ENCODE data around the gene GIMAP7. TPM values are rescaled to one million over a fixed set of nuclear protein-coding genes. Genes with fewer than 3 reads are reported as not detected.

The GIMAP7 gene
- polyA plus RNA-seq, 1 of the 3 experiments (the other 2 are of a cell fraction) = not detected

DNA sequence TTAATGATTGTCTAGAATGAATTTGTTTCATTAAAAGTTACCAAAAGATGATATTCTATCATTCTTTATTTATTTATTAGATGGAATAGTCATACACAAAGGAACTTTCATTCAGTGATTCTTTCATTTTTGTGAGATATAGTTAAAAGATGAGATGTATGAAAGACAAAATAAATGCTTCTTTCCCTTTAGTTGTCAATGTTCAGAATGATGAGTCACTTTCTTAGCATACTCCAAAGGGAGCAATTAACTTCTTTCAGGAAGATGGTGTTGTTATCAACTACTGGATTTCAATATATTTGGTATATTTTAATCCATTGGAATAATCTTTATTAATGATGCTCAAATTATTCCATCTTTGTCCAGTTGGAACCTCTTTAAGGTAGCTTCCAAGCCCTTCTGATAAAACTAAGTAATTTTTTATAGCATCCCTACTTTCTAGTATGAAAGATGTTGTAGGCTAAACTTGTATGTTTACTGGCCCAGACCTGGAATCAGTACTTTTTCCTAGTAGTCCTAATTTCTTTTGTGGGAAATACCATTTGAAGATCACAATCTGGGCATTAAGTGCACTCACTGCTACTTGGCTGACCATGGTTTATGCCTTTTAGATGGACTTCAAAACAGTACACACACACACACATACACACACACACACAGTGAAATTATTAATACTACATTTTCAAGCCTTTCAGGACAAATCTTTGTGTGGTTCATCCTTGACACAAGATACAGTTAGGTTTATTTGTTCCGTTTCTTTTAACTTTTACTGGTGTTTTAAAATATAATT, 2.5 kb downstream of the GIMAP7 start:
- Histone ChIP-seq H3K27me3 (ENCODE audit: insufficient read depth) (peaks cover 17% of the 10 kb centered on the region; the same call in 1 of the 2 replicates), H3K9me2 (no peaks in the 10 kb centered on the region), H4K20me1 (ENCODE audit: insufficient read depth) (no peaks in the 10 kb centered on the region), H3F3A (replicated peaks; ENCODE audit: insufficient read depth) (no peaks in the 10 kb centered on the region), H3K9ac (no peak overlapping the region), H2AFZ (ENCODE audit: low read depth) (no peak overlapping the region), H3K36me3 (replicated peaks in 1 of 2; ENCODE audit: control insufficient read depth in 1 of 2, insufficient read depth in 2 of 2, low read length in 1 of 2) (no peaks in the 10 kb centered on the region), H3K4me1 (ENCODE audit: control insufficient read depth in 1 of 2, insufficient read depth in 2 of 2, low read depth in 1 of 2, low read length in 1 of 2) (no peaks in the 10 kb centered on the region), H3K4me2 (no peak overlapping the region), H3K79me2 (ENCODE audit: insufficient read depth) (no peaks in the 10 kb centered on the region), H3K4me3 (ENCODE audit: low read depth in 2 of 2, low read length in 1 of 2) (no peak overlapping the region), H3K27ac (ENCODE audit: low read depth in 2 of 2, low read length in 1 of 2) (no peak overlapping the region), H3K9me3 (no peaks in the 10 kb centered on the region)
- ChIA-PET CTCF (no interaction called here), POLR2A (no interaction called here)
- WGBS (ENCODE audit: low lambda C conversion rate) = 5% methylated on average over 1 of the region's 1 CpG
- no peak for DNase-seq
- TF ChIP-seq, protein P1, sequence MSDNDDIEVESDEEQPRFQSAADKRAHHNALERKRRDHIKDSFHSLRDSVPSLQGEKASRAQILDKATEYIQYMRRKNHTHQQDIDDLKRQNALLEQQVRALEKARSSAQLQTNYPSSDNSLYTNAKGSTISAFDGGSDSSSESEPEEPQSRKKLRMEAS (IDR thresholded peaks at IDR 0.05; ENCODE audit: low read depth) = no peak
- TF ChIP-seq, protein P2, sequence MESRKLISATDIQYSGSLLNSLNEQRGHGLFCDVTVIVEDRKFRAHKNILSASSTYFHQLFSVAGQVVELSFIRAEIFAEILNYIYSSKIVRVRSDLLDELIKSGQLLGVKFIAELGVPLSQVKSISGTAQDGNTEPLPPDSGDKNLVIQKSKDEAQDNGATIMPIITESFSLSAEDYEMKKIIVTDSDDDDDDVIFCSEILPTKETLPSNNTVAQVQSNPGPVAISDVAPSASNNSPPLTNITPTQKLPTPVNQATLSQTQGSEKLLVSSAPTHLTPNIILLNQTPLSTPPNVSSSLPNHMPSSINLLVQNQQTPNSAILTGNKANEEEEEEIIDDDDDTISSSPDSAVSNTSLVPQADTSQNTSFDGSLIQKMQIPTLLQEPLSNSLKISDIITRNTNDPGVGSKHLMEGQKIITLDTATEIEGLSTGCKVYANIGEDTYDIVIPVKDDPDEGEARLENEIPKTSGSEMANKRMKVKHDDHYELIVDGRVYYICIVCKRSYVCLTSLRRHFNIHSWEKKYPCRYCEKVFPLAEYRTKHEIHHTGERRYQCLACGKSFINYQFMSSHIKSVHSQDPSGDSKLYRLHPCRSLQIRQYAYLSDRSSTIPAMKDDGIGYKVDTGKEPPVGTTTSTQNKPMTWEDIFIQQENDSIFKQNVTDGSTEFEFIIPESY (IDR thresholded peaks at IDR 0.05; ENCODE audit: borderline replicate concordance, low read depth) = no peak
- no peak for TF ChIP-seq RXRA (IDR thresholded peaks at IDR 0.05; ENCODE audit: borderline replicate concordance, low read depth)
- TF ChIP-seq TAF1 (IDR thresholded peaks at IDR 0.05; ENCODE audit: borderline replicate concordance, low read depth, low read length) = no peak
- TF ChIP-seq POLR2AphosphoS5 (IDR thresholded peaks at IDR 0.05; ENCODE audit: low read depth, low read length) = no peak
- TF ChIP-seq NRF1 (IDR thresholded peaks at IDR 0.05; ENCODE audit: low read depth, low read length) = no peak
- TF ChIP-seq FOXM1 (IDR thresholded peaks at IDR 0.05; ENCODE audit: low read depth) = no peak

DNA sequence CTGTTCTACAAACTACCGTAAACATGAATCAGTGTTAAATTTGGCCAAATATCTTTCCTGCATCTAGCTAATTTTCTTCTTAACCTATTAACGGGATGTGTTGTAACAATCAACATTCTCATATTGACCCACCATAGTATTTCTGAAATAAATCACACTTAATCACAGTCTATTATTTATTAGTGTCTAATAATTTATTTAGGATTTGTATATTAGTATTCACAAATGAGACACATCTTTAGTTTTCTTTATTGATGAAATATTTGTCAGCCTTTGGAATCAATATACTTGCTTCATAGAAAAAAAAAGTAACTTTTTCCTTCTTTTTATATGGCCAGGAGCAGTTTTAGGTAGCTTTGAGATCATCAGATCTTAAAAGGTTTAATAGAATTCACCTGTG, 4.6 kb downstream of the GIMAP7 start:
- no peak for DNase-seq
- Histone ChIP-seq H3K4me3 (ENCODE audit: low read depth in 2 of 2, low read length in 1 of 2) (no peak overlapping the region), H3K36me3 (replicated peaks in 1 of 2; ENCODE audit: control insufficient read depth in 1 of 2, insufficient read depth in 2 of 2, low read length in 1 of 2) (no peaks in the 10 kb centered on the region), H3K9me3 (no peaks in the 10 kb centered on the region), H3K27me3 (ENCODE audit: insufficient read depth) (peaks cover 10% of the 10 kb centered on the region; the same call in 1 of the 2 replicates), H3F3A (replicated peaks; ENCODE audit: insufficient read depth) (no peaks in the 10 kb centered on the region), H3K79me2 (ENCODE audit: insufficient read depth) (no peaks in the 10 kb centered on the region), H3K27ac (ENCODE audit: low read depth in 2 of 2, low read length in 1 of 2) (no peak overlapping the region), H3K9me2 (no peaks in the 10 kb centered on the region), H4K20me1 (ENCODE audit: insufficient read depth) (no peaks in the 10 kb centered on the region), H3K4me1 (ENCODE audit: control insufficient read depth in 1 of 2, insufficient read depth in 2 of 2, low read depth in 1 of 2, low read length in 1 of 2) (no peaks in the 10 kb centered on the region), H3K4me2 (no peak overlapping the region), H2AFZ (ENCODE audit: low read depth) (no peak overlapping the region), H3K9ac (no peak overlapping the region)
- no peak for TF ChIP-seq NRF1 (IDR thresholded peaks at IDR 0.05; ENCODE audit: low read depth, low read length)
- TF ChIP-seq ELF1 (IDR thresholded peaks at IDR 0.05) = no peak
- TF ChIP-seq RCOR1 (IDR thresholded peaks at IDR 0.05; ENCODE audit: low read length) = no peak
- no peak for TF ChIP-seq NFIC (IDR thresholded peaks at IDR 0.05; ENCODE audit: borderline replicate concordance)
- no peak for TF ChIP-seq SIN3A (IDR thresholded peaks at IDR 0.05; ENCODE audit: borderline replicate concordance, low read depth, low read length)
- TF ChIP-seq TCF12 (IDR thresholded peaks at IDR 0.05) = no peak
- no peak for TF ChIP-seq YY1 (IDR thresholded peaks at IDR 0.05; ENCODE audit: low read depth)
- TF ChIP-seq, protein P2 (IDR thresholded peaks at IDR 0.05; ENCODE audit: borderline replicate concordance, low read depth) = no peak
- TF ChIP-seq GABPA (IDR thresholded peaks at IDR 0.05; ENCODE audit: low read depth) = no peak
- TF ChIP-seq MEF2A (IDR thresholded peaks at IDR 0.05; ENCODE audit: borderline replicate concordance, low read depth) = no peak
- no peak for TF ChIP-seq CHD2 (IDR thresholded peaks at IDR 0.05; ENCODE audit: low read length, partially characterized antibody)
- TF ChIP-seq EP300 (IDR thresholded peaks at IDR 0.05; ENCODE audit: borderline replicate concordance in 1 of 2, low read depth in 1 of 2, low read length in 1 of 2) = no peak
- TF ChIP-seq RXRA (IDR thresholded peaks at IDR 0.05; ENCODE audit: borderline replicate concordance, low read depth) = no peak
- TF ChIP-seq EZH2phosphoT487 (IDR thresholded peaks at IDR 0.05; ENCODE audit: borderline replicate concordance, low read depth) = no peak
- TF ChIP-seq, protein P3, sequence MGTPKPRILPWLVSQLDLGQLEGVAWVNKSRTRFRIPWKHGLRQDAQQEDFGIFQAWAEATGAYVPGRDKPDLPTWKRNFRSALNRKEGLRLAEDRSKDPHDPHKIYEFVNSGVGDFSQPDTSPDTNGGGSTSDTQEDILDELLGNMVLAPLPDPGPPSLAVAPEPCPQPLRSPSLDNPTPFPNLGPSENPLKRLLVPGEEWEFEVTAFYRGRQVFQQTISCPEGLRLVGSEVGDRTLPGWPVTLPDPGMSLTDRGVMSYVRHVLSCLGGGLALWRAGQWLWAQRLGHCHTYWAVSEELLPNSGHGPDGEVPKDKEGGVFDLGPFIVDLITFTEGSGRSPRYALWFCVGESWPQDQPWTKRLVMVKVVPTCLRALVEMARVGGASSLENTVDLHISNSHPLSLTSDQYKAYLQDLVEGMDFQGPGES (IDR thresholded peaks at IDR 0.05; ENCODE audit: low read depth, low read length) = no peak
- TF ChIP-seq, protein P4, sequence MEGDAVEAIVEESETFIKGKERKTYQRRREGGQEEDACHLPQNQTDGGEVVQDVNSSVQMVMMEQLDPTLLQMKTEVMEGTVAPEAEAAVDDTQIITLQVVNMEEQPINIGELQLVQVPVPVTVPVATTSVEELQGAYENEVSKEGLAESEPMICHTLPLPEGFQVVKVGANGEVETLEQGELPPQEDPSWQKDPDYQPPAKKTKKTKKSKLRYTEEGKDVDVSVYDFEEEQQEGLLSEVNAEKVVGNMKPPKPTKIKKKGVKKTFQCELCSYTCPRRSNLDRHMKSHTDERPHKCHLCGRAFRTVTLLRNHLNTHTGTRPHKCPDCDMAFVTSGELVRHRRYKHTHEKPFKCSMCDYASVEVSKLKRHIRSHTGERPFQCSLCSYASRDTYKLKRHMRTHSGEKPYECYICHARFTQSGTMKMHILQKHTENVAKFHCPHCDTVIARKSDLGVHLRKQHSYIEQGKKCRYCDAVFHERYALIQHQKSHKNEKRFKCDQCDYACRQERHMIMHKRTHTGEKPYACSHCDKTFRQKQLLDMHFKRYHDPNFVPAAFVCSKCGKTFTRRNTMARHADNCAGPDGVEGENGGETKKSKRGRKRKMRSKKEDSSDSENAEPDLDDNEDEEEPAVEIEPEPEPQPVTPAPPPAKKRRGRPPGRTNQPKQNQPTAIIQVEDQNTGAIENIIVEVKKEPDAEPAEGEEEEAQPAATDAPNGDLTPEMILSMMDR (IDR thresholded peaks at IDR 0.05) = no peak
- no peak for TF ChIP-seq FOXM1 (IDR thresholded peaks at IDR 0.05; ENCODE audit: low read depth)
- 35% methylated on average over 2 of the region's 2 CpGs for WGBS (ENCODE audit: low lambda C conversion rate)
- POLR2A ChIA-PET = no interaction called here
- CTCF ChIA-PET = no interaction called here

Measured in SK-N-SH (cell line).